BJ (cell line): Measurements from ENCODE around the gene DNAJB7. TPM values are rescaled to one million over a fixed set of nuclear protein-coding genes. Genes with fewer than 3 reads are reported as not detected.
"Not testable (repeated sequence)": the region's sequence is repeated elsewhere in the genome, so short reads cannot be mapped to it uniquely, and the experiment has no call there.

Experiments used
- CTCF ChIA-PET: fragments of 350-600 bp; formaldehyde crosslinking; extraction: SDS; loops from one replicate; lab custom pipeline; 2021; ENCODE audit warnings: antibody characterized with exemption, inconsistent platforms; lab: Yijun Ruan, JAX
- POLR2A ChIA-PET: fragments of 300-600 bp; sonication (Branson Sonifier 250); formaldehyde crosslinking; extraction: SDS; loops from one replicate; lab custom pipeline; 2021; ENCODE audit warnings: antibody characterized with exemption; lab: Charles Lee
- DNase-seq: peaks from one replicate; pipeline ENCODE4 v3.0.0-alpha.2; 2011; ENCODE audit warnings: low read depth
- H3K27me3 ChIP-seq: 2 replicates; pipeline ENCODE4 v1.6.0; 2011; ENCODE audit warnings: low read length; ENCODE audit not compliant: control insufficient read depth, insufficient read depth
- H3K36me3 ChIP-seq: 2 replicates; pipeline ENCODE4 v1.5.1; 2011; ENCODE audit warnings: low read length; ENCODE audit not compliant: control insufficient read depth, insufficient read depth
- H3K4me3 ChIP-seq: 2 replicates; pipeline ENCODE4 v1.5.1; 2011; ENCODE audit warnings: low read depth, mild to moderate bottlenecking, control low read depth, low read length
- polyA plus RNA-seq: library from polyadenylated mRNA; depleted of rRNA; stranded (reverse); fragments of >200 nt; gene quantifications from 2 replicates; pipeline ENCODE4 v1.2.3, GENCODE V29; 2011
- TF ChIP-seq, protein P1 (sequence below): IDR thresholded peaks from 2 replicates; pipeline ENCODE4 v1.5.1; 2011; ENCODE audit warnings: low read depth, mild to moderate bottlenecking, control low read depth, inconsistent platforms, low read length, moderate library complexity; ENCODE audit not compliant: insufficient read depth

The DNAJB7 gene
- polyA plus RNA-seq, 1 experiment = not detected

DNA sequence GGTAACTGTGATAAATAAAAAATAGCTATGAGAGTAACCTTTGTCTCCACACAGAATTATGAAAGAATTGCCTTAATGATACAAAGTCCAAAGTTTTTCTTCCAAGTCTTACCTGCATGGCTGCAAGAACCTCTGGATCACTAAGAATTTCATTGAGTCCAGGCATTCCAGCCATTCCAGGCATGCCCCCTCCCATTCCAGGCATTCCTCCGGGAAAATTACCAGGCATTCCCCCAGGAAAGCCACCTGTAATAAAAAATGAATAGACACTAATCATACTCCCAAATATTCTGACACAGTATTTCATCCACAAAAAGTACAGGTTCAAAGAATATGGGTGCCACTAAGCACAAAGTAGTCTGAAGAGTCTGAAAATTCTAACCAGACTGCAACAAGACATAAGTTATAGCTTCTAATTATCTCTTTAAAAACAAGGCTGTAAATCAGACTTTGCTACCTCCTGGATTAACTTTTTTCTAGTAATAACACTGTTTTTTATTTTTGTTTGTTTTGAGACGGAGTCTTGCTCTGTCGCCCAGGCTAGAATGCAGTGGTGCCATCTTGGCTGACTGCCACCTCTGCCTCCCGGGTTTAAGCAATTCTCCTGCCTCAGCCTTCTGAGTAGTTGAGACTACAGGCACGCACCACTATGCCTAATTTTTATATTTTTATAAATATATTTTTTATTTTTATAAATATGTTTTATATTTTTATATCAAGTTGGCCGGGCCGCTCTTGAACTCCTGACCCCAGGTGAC lies 34.8 kb downstream of the DNAJB7 start:
- ChIA-PET CTCF (interaction anchor here (1.4 kb wide), 1 partner anchor 25 kb away, joined by 3 read pairs; no protein-coding TSS in a partner anchor), POLR2A (no interaction called here)
- no peak for DNase-seq
- TF ChIP-seq, protein P1, sequence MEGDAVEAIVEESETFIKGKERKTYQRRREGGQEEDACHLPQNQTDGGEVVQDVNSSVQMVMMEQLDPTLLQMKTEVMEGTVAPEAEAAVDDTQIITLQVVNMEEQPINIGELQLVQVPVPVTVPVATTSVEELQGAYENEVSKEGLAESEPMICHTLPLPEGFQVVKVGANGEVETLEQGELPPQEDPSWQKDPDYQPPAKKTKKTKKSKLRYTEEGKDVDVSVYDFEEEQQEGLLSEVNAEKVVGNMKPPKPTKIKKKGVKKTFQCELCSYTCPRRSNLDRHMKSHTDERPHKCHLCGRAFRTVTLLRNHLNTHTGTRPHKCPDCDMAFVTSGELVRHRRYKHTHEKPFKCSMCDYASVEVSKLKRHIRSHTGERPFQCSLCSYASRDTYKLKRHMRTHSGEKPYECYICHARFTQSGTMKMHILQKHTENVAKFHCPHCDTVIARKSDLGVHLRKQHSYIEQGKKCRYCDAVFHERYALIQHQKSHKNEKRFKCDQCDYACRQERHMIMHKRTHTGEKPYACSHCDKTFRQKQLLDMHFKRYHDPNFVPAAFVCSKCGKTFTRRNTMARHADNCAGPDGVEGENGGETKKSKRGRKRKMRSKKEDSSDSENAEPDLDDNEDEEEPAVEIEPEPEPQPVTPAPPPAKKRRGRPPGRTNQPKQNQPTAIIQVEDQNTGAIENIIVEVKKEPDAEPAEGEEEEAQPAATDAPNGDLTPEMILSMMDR = no peak
- H3K27me3 ChIP-seq = no peaks in the 10 kb centered on the region
- H3K36me3 ChIP-seq = peaks cover 5% of the 10 kb centered on the region
- no peak overlapping the region for H3K4me3 ChIP-seq

DNA sequence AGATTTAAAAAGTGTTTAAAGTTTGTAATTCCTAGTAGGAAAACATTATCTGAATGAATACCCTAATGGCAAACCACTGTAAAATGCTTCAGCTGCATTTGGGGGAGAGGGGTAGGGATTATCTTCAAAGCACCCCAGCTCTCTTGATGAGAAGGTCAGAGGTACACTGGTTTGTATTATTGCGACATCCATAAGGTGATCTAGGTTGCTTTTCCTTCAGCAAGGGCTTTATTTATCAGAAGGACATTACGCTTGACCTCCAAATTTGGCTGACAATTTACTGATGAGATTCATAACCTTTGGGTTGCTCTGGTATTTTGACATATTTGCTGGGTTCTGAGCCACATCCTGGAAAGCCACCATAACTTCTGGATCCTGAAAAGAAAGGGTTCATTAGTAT lies 35.6 kb downstream of the DNAJB7 start:
- DNase-seq, POLR2A ChIA-PET, H3K4me3 ChIP-seq, H3K36me3 ChIP-seq, H3K27me3 ChIP-seq: not testable (repeated sequence)
- CTCF ChIA-PET = interaction anchor here (1.4 kb wide), 1 partner anchor 26 kb away, joined by 3 read pairs; no protein-coding TSS in a partner anchor

DNA sequence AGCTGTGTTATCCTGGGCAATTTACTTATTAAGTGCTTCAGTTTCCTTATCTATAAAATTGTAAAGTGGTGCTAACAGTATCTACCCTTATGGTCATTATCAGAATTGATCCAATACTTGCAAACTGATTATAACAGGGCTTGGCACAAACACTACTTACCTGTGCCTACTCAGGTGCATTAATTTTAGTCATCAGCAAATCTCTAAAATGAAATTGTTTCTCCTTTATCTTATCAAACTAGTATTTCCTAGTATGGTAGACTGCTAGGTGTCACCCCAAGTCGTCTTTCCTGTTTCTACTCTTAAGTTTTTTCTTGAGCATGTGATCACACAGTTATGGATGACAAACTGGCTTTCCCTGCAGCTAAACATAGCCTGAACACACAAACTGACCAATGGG lies 38.5 kb downstream of the DNAJB7 start:
- POLR2A ChIA-PET = no interaction called here
- Histone ChIP-seq H3K36me3 (peaks cover 2% of the 10 kb centered on the region; the same call in 1 of the 2 replicates), H3K4me3 (no peak overlapping the region), H3K27me3 (no peaks in the 10 kb centered on the region)
- DNase-seq = no peak
- TF ChIP-seq, protein P1 = no peak
- CTCF ChIA-PET = interaction anchor here (2.8 kb wide), 1 partner anchor 140 kb away, joined by 7 read pairs; no protein-coding TSS in a partner anchor

DNA sequence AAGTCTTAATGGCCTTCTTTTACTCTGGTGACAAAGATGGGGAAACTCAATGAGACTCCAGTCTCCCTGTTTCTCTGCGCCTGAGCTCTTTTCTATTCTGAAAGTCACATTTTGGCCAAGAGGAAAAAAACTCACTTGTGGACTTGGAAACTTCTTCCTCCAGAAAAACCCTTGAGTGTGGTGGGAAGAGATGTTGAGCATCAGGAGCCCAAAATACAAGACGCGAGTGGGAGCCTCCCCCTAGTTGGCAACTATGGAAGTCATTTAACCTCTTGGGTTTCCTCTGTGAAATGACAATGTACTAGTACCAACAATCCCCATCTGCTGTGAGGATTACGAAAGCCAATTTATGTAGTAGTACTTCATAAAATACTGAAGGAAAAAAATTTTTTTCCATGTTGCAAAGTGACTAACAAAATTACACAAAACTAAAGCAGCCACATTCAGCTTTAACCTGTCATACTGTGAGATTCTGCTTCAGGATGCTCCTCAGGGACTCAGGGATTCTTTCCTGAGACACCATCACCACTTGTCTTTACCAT lies 42.2 kb downstream of the DNAJB7 start:
- TF ChIP-seq, protein P1 = no peak
- CTCF ChIA-PET = interaction anchor here (2.1 kb wide), 1 partner anchor 11 kb away, joined by 8 read pairs; no protein-coding TSS in a partner anchor
- Histone ChIP-seq H3K36me3 (no peaks in the 10 kb centered on the region; the same call in 1 of the 2 replicates), H3K27me3 (no peaks in the 10 kb centered on the region), H3K4me3 (peak overlapping the region; percentile 100)
- POLR2A ChIA-PET = no interaction called here
- no peak for DNase-seq

DNA sequence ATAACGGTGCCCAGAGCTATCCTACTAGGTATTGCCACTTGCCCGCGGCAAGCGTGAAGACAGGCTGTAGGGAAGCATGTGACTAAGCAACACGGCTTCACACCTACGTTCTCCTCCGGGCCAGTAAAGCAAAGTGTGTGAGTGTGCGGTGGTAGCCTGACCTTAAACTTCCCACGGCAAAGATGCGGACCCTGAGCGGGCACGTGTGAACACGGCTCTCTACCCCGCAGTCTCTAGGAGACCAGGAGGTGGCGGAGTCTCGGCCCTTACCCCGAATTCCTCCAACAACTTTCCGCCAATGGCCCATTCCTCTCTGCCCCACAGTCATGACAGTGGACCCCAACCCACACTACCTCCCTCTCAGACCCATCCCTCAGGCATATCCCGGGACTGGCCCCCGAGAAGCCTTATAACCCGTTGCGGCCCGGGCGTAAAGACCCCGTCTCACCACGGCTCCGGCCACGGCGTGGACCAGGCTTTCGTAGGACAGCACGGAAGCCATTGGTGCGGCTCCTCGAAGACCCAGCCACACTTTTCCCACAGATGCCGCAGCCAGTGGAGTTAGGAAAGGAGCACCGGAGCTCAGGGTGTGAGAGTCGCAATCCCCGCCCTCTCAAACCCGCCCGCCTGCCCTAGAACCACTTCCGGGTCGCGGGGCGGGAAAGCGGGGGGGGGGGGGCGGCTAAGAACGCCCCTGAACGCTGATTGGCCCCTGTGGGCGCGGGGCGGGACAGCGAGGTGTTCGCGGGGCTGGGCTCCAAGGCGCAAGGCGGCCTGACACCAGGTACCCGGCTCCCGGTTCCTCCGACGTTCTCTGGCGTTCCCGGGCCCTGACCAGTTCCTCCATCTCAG lies 42.9 kb downstream of the DNAJB7 start, which contains the start of gene SLC25A17:
Gene SLC25A17, minus strand, starts transcription at position 600 of the 852 bp plus-strand sequence. Its CDS starts 98 bp downstream, at position 502.
- ChIA-PET CTCF (interaction anchor here (2.1 kb wide), 1 partner anchor 12 kb away, joined by 8 read pairs; no protein-coding TSS in a partner anchor), POLR2A (interaction anchor here (0.6 kb wide), 2 partner anchors 15 to 98 kb away, joined by 3 to 4 read pairs; no protein-coding TSS in a partner anchor)
- no peak for DNase-seq
- TF ChIP-seq, protein P1 = peak; percentile 67
- no peaks in the 10 kb centered on the region; the same call in 1 of the 2 replicates for H3K36me3 ChIP-seq
- no peaks in the 10 kb centered on the region for H3K27me3 ChIP-seq
- H3K4me3 ChIP-seq = peak within 1 kb of the TSS; percentile 100
